ENCODE measurements around the gene C1orf226. TPM values are rescaled to one million over a fixed set of nuclear protein-coding genes. Genes with fewer than 3 reads are reported as not detected.
"Not testable (repeated sequence)": the region's sequence is repeated elsewhere in the genome, so short reads cannot be mapped to it uniquely, and the experiment has no call there.

Gene C1orf226
- total and polyA plus RNA-seq, 9 of the 15 experiments (the other 6 are each of a cell fraction or from before 2014, with no cell fraction given) = 0.10 to 1.4 (median 0.47) TPM

- TF ChIP-seq GTF3C2 (IDR thresholded peaks at IDR 0.05; ENCODE audit: borderline replicate concordance, extremely low read depth, insufficient read length) (peak; percentile 53), ARID3A (IDR thresholded peaks at IDR 0.05; ENCODE audit: borderline replicate concordance, low read depth, low read length) (0 out of 2 replicates have a peak, but pooled peaks have one; percentile 7), NCOR1 (IDR thresholded peaks at IDR 0.05) (peak; percentile 61; the same call in 1 of the 2 replicates), FOSL1 (tag; conservative IDR thresholded peaks at IDR 0.05) (peak; percentile 75), DPF2 (IDR thresholded peaks at IDR 0.05) (peak; percentile 88), CBFA2T2 (conservative IDR thresholded peaks at IDR 0.05) (peak; percentile 74), EP300 (IDR thresholded peaks at IDR 0.05; ENCODE audit: low read length) (peak; percentile 13; the same call in 1 of the 2 replicates), HMBOX1 (IDR thresholded peaks at IDR 0.05) (0 out of 2 replicates have a peak, but pooled peaks have one; percentile 52), ATF3 (IDR thresholded peaks at IDR 0.05) (peak; percentile 81), HDAC1 (IDR thresholded peaks at IDR 0.05) (peak in 1 of 2 experiments; percentile 45; a peak in 2 of 4 replicates), DMBX1 (CRISPR knock-in tag; IDR thresholded peaks at IDR 0.05; ENCODE audit: borderline replicate concordance) (peak; percentile 38; the same call in 1 of the 2 replicates), NR2C1 (IDR thresholded peaks at IDR 0.05) (0 out of 2 replicates have a peak, but pooled peaks have one; percentile 23), RCOR1 (IDR thresholded peaks at IDR 0.05; ENCODE audit: borderline replicate concordance in 1 of 2, low read depth in 2 of 2, low read length in 2 of 2) (peak in 1 of 2 experiments; percentile 60; a peak in 1 of 4 replicates), TCF7 (IDR thresholded peaks at IDR 0.05; ENCODE audit: borderline replicate concordance) (peak; percentile 9; the same call in 1 of the 2 replicates), JUND (IDR thresholded peaks at IDR 0.05; ENCODE audit: borderline replicate concordance, low read depth, low read length) (peak; percentile 86), JUND (tag; IDR thresholded peaks at IDR 0.05; ENCODE audit: borderline replicate concordance, low read depth, low read length) (peak; percentile 84; the same call in 2 of the 3 replicates), MYNN (IDR thresholded peaks at IDR 0.05) (peak; percentile 50; the same call in 1 of the 2 replicates)
- TF ChIP-seq ATF3 (CRISPR knock-in tag; conservative IDR thresholded peaks at IDR 0.05); NR2C1 (tag; IDR thresholded peaks at IDR 0.05); MYNN (CRISPR knock-in tag; IDR thresholded peaks at IDR 0.05): not testable (repeated sequence)
These were observed 37.1 kb downstream of the C1orf226 start (continued) for GRCh38 chr1:162418584-162418983.
